NT2/D1 (cell line): Measurements from ENCODE around the gene LDB3.
"Not testable (repeated sequence)": the region's sequence is repeated elsewhere in the genome, so short reads cannot be mapped to it uniquely, and the experiment has no call there.

Source experiments
- DNase-seq: peaks from one replicate; pipeline ENCODE4 v3.0.0-alpha.2; 2011; ENCODE audit warnings: low read depth, low spot score
- H3K27me3 ChIP-seq: 2 replicates; pipeline ENCODE4 v1.6.0; 2011; ENCODE audit warnings: mild to moderate bottlenecking; ENCODE audit not compliant: insufficient read length, insufficient read depth
- H3K36me3 ChIP-seq: 2 replicates; pipeline ENCODE4 v1.6.1; 2011; ENCODE audit warnings: mild to moderate bottlenecking, low read length, mixed read lengths; ENCODE audit not compliant: insufficient read depth, insufficient read length
- H3K4me1 ChIP-seq: 2 replicates; pipeline ENCODE4 v1.5.1; 2011; ENCODE audit not compliant: insufficient read depth, insufficient read length
- H3K4me3 ChIP-seq: 2 replicates; pipeline ENCODE4 v1.5.1; 2011; ENCODE audit warnings: low read depth; ENCODE audit not compliant: insufficient read length
- H3K9ac ChIP-seq: 2 replicates; pipeline ENCODE4 v1.6.0; 2011; ENCODE audit warnings: low read depth; ENCODE audit not compliant: insufficient read length
- H3K9me3 ChIP-seq: 2 replicates; pipeline ENCODE4 v1.5.1; 2011; ENCODE audit warnings: mild to moderate bottlenecking, low read length; ENCODE audit not compliant: insufficient read depth
- SUZ12 ChIP-seq: IDR thresholded peaks from 2 replicates; pipeline ENCODE4 v1.6.1; 2011; ENCODE audit not compliant: insufficient read length, insufficient read depth; ENCODE audit errors: extremely low read depth
- YY1 ChIP-seq: IDR thresholded peaks from 2 replicates; pipeline ENCODE4 v1.6.1; 2011; ENCODE audit not compliant: insufficient read length, insufficient read depth
- ZNF274 ChIP-seq: IDR thresholded peaks from 2 replicates; pipeline ENCODE4 v1.6.1; 2011; ENCODE audit warnings: mild to moderate bottlenecking, low read depth, low read length

Gene LDB3

DNA sequence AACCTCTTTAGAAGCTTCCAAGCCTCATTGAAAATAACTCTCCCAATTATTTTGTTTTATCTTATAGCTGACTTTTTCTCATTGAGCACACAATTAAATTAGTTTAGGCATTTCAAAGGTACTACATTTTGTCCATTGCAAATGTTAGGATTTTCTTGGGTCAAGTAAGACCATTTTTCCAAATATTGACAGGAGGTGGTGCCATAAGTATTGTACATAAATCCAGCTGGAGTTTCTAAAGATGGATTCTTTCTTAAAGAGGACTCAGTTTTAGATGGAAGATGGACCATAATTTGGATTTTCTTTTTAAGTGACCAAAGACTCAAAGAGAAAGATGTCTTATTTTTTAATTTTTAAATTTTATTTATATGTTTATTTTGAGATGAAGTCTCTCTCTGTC lies 26.3 kb upstream of the LDB3 start:
- Histone ChIP-seq H3K36me3 (no peaks in the 10 kb centered on the region), H3K9ac (no peak overlapping the region), H3K9me3 (peaks cover 25% of the 10 kb centered on the region; the same call in 1 of the 2 replicates), H3K4me1 (no peaks in the 10 kb centered on the region), H3K4me3 (no peak overlapping the region), H3K27me3 (no peaks in the 10 kb centered on the region)
- TF ChIP-seq YY1 = no peak
- TF ChIP-seq SUZ12 = no peak
- no peak for TF ChIP-seq ZNF274
- DNase-seq = no peak

- no peak overlapping the region for H3K4me3 ChIP-seq
These were observed 25.8 kb upstream of the LDB3 start for GRCh38 chr10:86642499-86642898.

DNA sequence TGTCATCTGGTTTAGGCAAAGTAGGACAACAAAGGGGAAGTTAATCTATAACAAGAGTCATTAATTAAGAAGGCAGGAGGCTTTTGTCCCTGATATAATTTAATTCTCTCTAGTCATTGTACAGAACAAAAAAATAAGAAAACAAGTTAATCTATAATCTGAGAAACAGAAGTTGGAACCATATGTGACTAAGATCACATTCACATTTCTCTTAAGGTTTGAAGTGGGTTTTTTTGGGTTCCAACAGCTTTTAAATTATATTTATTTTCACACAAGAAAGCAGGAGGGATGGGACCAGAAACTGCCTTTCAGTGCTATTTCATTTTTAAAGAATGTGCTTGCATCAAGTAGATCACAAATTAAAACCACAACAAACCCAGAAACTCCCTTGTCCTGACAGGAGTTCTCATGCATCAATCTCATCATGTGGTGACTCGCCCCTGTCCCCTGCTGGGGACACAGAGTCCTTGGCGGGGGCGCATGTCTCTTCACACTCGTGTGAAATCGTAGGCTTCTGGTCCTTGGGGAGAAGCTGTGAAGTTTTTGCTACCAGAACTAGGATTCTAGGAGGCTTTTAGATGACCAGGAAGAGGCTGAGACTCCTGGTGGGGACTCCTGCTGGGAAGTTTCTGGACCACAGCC lies 24.0 kb upstream of the LDB3 start:
- Histone ChIP-seq H3K4me3 (no peak overlapping the region), H3K9ac (no peak overlapping the region), H3K27me3 (no peaks in the 10 kb centered on the region), H3K9me3 (peaks cover 25% of the 10 kb centered on the region; the same call in 1 of the 2 replicates), H3K36me3 (no peaks in the 10 kb centered on the region), H3K4me1 (no peaks in the 10 kb centered on the region)
- no peak for TF ChIP-seq ZNF274
- TF ChIP-seq SUZ12 = no peak
- no peak for TF ChIP-seq YY1
- no peak for DNase-seq

More at GRCh38 chr10:86642499-86642898, 25.8 kb upstream of the LDB3 start:
- H3K36me3 ChIP-seq = no peaks in the 10 kb centered on the region
- H3K9me3 ChIP-seq = peaks cover 25% of the 10 kb centered on the region; the same call in 1 of the 2 replicates
- no peaks in the 10 kb centered on the region for H3K4me1 ChIP-seq
- no peak for DNase-seq
- H3K27me3 ChIP-seq = no peaks in the 10 kb centered on the region
- TF ChIP-seq YY1 = no peak
- TF ChIP-seq SUZ12 = no peak
- no peak for TF ChIP-seq ZNF274
- no peak overlapping the region for H3K9ac ChIP-seq

GRCh38 chr10:86644794-86645445 lies 23.4 kb upstream of the LDB3 start:
- no peaks in the 10 kb centered on the region for H3K27me3 ChIP-seq
- H3K9ac ChIP-seq = no peak overlapping the region
- TF ChIP-seq SUZ12 (no peak), YY1 (no peak), ZNF274 (no peak)
- peaks cover 25% of the 10 kb centered on the region; the same call in 1 of the 2 replicates for H3K9me3 ChIP-seq
- no peaks in the 10 kb centered on the region for H3K4me1 ChIP-seq
- DNase-seq = no peak
- H3K4me3 ChIP-seq = no peak overlapping the region
- H3K36me3 ChIP-seq = no peaks in the 10 kb centered on the region

DNA sequence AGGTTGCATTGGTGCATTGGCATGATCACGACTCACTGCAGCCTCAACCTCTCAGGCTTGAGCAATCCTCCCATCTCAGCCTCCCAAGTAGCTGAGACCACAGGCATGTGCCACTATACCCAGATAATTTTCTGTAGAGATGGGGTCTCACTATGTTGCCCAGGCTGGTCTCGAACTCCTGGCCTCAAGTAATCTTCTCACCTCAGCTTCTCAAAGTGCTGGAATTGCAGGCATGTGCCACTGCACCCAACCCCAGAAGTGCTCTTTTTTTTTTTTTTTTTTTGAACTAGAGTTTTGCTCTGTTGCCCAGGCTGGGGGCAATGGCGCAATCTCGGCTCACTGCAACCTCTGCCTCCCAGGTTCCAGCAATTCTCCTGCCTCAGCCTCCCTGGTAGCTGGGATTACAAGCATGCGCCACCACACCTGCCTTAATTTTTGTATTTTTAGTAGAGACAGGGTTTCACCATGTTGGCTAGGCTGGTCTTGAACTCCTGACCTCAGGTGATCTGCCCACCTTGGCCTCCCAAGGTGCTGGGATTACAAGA lies 22.6 kb upstream of the LDB3 start:
- not testable (repeated sequence) for H3K36me3 ChIP-seq, DNase-seq, H3K27me3 ChIP-seq, H3K9ac ChIP-seq, H3K4me3 ChIP-seq, H3K4me1 ChIP-seq
- H3K9me3 ChIP-seq = peaks cover 22% of the 10 kb centered on the region; the same call in 1 of the 2 replicates

DNA sequence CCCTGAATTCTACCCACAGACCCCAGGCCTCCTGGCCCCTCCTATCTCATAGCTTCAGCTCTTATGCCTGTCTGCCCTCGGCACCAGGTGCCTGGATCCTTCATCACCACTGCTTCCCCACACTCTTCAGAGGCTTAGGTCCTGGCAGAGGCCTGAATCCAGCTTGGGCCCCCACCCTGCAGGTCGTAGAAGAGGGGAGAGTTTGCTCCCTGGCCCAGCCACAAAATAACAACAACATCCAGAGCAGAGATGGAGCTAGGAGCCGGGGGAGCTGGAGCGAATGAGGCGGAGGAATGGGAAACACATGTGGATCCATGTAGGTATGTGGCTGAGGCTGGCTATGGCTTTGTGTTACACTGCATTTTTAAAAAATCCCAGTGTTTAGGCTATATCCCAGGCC lies 21.8 kb upstream of the LDB3 start:
- H3K4me1 ChIP-seq = no peaks in the 10 kb centered on the region
- DNase-seq = no peak
- no peak overlapping the region for H3K4me3 ChIP-seq
- H3K36me3 ChIP-seq = no peaks in the 10 kb centered on the region
- no peak overlapping the region for H3K9ac ChIP-seq
- H3K9me3 ChIP-seq = peaks cover 14% of the 10 kb centered on the region; the same call in 1 of the 2 replicates
- TF ChIP-seq ZNF274 = no peak
- TF ChIP-seq YY1 = no peak
- TF ChIP-seq SUZ12 = no peak
- no peaks in the 10 kb centered on the region for H3K27me3 ChIP-seq

- no peak overlapping the region for H3K9ac ChIP-seq
- H3K4me3 ChIP-seq = no peak overlapping the region
- TF ChIP-seq SUZ12 (no peak), ZNF274 (no peak), YY1 (no peak)
- H3K4me1 ChIP-seq = no peaks in the 10 kb centered on the region
- no peaks in the 10 kb centered on the region for H3K27me3 ChIP-seq
- H3K36me3 ChIP-seq = no peaks in the 10 kb centered on the region
- H3K9me3 ChIP-seq = peaks cover 10% of the 10 kb centered on the region; the same call in 1 of the 2 replicates
- DNase-seq = no peak
These were observed 21.4 kb upstream of the LDB3 start for GRCh38 chr10:86646933-86647332.
